HG03565 (cell line): ENCODE measurements around the gene ACTL10.
A peak's percentile ranks its signal among the peaks of the same experiment; 100 is the strongest.

Source experiments
- ATAC-seq: cut with Tn5 transposase; IDR thresholded peaks from one replicate; pipeline ENCODE4 v1.9.1; 2021; ENCODE audit warnings: mild to moderate bottlenecking, moderate library complexity; ENCODE audit not compliant: unreplicated experiment

Gene ACTL10

GRCh38 chr20:33663161-33664084 is 3.3 kb upstream of the ACTL10 start:
- ATAC-seq = peak; percentile 29

DNA sequence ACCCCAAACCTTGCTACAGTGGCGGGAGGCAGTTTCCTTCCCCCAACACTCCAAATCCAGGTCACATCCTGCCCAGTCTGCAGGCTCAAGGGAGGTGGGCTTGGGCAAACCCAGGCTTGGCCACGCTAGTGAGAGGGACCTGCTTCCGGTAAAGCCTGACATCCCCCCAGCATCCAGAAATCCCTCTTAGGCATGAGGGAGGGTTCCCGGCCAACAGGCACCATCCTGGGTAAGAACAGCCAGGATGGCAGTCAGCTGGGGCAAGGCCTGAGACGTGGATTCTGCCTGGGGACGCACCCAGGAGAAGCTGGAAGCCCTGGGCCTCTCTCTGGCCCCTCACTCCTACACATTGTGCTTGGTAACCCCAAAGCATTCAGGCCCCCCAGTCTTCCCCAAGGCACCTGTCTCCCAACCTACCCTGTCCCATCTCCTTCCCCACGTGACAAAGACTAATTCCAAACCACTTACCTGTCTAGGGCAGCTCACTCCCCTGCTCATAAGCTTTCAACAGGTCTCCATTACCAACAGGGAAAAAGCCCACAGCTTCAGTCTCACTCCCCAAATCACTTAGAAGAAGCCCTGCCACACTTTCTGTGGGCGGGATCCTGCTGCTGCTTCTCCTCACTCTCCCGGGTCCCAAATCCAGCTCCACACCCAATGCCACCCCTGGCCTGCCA is 2.5 kb upstream of the ACTL10 start:
- ATAC-seq = no peak

GRCh38 chr20:33664762-33665144 is 2.0 kb upstream of the ACTL10 start:
- ATAC-seq = no peak

GRCh38 chr20:33667245-33667675 is 517 bp downstream of the ACTL10 start:
- ATAC-seq = peak; percentile 2

DNA sequence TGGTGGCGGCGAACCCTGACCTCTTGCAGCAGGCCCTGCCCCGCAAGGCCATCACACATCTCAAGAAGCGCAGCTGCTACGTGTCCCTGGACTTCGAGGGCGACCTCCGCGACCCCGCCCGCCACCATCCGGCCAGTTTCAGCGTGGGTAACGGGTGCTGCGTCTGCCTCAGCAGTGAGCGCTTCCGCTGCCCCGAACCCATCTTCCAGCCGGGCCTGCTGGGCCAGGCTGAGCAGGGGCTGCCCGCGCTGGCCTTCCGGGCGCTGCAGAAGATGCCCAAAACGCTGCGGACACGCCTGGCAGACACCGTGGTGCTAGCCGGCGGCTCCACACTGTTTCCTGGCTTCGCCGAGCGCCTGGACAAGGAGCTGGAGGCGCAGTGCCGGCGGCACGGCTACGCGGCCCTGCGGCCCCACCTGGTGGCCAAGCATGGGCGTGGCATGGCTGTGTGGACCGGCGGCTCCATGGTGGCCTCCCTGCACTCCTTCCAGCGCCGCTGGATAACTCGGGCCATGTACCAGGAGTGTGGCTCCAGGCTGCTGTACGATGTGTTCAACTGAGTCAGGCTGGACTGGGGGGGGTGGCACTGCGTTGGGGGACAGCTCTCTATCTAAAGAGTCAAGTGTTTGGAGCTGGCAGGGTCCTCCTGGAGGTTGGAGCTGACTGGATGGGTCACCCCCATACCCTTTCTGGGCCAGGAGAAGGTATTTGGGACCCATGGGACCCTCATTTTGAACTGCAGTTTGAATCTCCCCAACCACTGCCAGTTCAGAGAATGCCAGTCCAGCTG is 1.1 kb downstream of the ACTL10 start:
- no peak for ATAC-seq

GRCh38 chr20:33668466-33669155 is 1.9 kb downstream of the ACTL10 start:
- no peak for ATAC-seq

GRCh38 chr20:33669224-33669623 is 2.5 kb downstream of the ACTL10 start:
- no peak for ATAC-seq

- no peak for ATAC-seq
Measured at GRCh38 chr20:33669873-33670640, 3.3 kb downstream of the ACTL10 start.

- ATAC-seq = no peak
Measured at GRCh38 chr20:33670715-33671499, 4.2 kb downstream of the ACTL10 start.

DNA sequence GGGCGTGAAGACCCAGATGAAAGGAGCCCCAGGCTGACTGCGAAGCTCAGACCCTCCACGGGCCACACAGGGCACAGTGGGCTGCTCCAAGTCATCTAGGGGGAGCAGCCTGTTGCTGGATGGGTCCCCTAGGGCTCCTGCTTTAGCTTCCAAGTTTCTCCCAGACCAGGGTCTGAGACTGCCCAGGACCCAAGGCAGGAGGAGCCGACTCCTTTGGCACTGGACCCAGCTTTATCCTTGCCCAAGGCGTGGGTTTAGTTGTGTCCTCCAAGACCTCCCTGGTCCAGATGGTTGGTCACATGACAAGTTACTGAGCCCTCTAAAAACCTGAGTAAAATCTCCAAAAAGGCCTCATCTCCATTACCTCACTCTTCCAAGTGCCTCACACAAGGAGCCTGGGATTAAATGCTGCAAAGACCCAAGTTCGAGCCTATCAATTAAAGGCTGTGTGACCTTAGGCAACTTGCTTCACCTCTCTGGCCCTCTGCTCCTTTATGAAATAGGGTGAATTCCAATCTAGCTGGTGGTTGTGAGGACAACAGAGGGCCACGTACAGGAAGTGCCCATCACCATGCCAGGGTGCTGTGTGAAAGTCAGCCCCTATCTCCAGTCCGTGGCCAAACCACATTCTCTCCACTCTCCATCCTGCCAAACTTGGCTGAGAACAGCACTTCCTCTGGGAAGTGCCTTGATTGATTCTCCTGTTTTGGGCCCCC is 5.0 kb downstream of the ACTL10 start:
- ATAC-seq = no peak

DNA sequence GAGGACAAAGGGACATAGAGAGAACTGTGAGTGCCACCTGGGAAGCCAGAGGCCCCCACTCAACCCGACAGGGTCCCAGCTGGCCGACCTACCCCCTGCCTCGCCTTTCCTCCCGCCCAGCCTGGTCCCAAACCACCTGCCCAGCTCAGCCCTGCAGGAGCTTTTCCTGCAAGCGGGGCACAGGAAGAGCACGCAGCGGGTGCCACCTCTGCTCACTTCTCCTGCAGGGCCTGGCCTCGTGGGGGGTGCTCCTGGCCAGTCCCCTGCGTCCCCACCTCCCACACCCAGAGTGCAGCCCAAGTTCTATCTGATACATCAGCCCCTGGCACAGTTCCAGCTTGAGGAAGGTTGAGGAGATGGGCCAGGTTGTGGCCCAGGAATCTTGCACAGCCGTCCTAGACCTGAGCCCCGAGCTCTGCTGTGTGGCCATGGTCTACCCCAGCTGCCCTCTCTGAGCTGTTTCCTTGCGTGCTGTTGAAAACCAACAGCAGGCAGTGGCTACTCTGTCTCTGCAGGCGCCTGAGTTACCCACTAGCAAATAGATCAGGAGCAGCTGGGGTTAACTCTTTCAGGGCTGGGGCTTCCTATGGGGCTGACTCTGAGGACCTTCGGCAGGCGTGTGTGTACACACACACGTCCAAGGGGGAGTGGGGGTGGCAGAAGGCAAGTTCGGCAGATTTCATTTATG is 5.8 kb downstream of the ACTL10 start:
- no peak for ATAC-seq

GRCh38 chr20:33673114-33673409 is 6.3 kb downstream of the ACTL10 start:
- ATAC-seq = no peak

GRCh38 chr20:33673410-33674293 is 6.9 kb downstream of the ACTL10 start:
- no peak for ATAC-seq

DNA sequence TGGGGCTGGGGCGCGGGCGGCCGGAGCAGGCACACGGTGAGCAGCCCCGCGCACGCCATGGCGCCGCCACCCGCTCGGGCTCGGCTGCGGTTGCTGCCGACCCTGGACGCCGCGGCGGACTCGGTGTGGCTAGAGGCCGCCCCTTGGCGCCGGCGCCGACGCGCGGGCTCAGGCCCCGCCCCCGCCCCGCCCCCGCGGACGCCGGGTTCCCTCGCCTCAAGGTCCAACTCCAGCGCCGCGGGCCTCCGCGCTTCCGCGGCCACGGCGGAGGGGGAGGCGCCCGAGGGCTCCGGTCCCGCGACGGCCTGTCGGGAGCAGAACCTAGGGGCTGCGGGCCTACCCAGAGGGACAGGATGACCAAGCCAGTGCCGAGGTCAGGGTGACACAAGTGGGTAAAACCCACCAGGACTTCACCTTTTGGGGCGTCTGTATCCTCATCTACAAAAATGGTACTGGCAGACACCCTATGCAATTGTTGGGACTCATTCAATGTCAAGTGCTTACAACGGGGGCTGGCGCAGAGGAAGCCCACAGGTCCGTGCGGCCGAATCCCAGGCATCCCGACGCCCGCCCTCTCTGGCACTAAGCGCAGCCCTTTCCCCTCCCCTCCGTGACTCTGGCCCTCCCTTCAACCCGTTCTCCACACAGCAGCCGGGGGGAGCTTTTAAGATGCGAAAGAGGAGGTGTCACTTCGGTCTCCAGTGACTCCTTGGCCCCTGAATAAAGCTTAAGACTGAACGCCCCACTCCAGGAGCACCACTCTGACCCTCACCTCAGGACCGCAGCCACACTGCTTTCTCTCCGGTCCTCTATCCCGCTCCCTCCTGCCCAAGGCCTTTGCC is 7.8 kb downstream of the ACTL10 start, which contains the start of gene NECAB3:
NECAB3 (minus strand) TSS at position 135 of the 842 bp plus-strand sequence; CDS start at position 59, 76 bp downstream.
- ATAC-seq = no peak

DNA sequence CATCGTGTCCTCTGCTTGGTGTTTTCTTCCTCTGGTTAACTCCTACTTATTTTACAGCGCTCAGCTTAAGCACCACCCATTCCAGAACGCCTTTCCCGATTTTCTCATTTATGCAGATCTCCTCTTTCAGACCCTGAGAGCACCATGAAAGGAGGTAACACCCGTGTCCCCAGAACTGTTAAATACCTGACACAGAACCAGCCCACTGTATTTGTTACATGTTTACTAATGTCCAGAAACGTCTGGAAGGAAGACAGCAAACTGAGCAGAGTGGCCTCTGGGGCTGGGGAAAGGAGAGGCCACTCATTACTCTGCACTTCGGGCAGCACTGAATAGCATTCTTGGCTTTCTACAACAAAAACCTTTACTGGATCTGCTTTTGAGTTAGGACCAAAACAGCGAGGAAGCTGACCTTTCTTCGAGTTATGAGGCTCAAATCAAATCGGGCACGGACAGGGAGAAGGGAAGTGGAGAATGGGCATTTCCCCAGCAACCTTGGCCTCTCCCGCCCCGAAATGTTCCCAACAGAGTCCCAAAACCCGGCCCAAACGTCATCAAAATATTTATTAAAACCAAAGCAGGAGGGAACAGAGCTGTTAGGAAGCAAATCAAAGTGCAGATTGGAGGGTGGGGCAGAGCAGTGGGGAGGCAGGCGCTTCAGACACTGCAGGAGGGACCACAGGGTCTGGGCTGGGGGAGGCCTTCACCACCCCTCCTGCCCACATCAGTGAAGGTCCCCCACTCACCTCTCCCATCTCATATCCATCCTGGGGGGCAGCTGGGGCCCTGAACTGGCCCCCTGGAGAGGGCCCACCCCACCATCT is 8.6 kb downstream of the ACTL10 start:
- no peak for ATAC-seq
